Mucosa of stomach (tissue), 1 donor: ENCODE results near the gene LYPD5.

Source experiments
- H3K27me3 ChIP-seq: one replicate; pipeline ENCODE4 v1.7.0; 2013; ENCODE audit warnings: mild to moderate bottlenecking, low read length; ENCODE audit not compliant: control insufficient read depth, insufficient read depth
- H3K36me3 ChIP-seq: one replicate; pipeline ENCODE4 v1.7.0; 2013; ENCODE audit warnings: low read length; ENCODE audit not compliant: control insufficient read depth, insufficient read depth
- H3K4me1 ChIP-seq: one replicate; pipeline ENCODE4 v1.7.0; 2013; ENCODE audit warnings: mild to moderate bottlenecking, low read length; ENCODE audit not compliant: control insufficient read depth, insufficient read depth
- H3K4me3 ChIP-seq: one replicate; pipeline ENCODE4 v1.7.0; 2013; ENCODE audit warnings: low read length
- H3K9ac ChIP-seq: one replicate; pipeline ENCODE4 v1.7.0; 2013; ENCODE audit warnings: mild to moderate bottlenecking, low read length, moderate library complexity
- H3K9me3 ChIP-seq: one replicate; pipeline ENCODE4 v1.7.0; 2013; ENCODE audit warnings: mild to moderate bottlenecking, low read length, moderate library complexity; ENCODE audit not compliant: control insufficient read depth
- donor health status: Pancreatic carcinoma.

LYPD5 gene

DNA sequence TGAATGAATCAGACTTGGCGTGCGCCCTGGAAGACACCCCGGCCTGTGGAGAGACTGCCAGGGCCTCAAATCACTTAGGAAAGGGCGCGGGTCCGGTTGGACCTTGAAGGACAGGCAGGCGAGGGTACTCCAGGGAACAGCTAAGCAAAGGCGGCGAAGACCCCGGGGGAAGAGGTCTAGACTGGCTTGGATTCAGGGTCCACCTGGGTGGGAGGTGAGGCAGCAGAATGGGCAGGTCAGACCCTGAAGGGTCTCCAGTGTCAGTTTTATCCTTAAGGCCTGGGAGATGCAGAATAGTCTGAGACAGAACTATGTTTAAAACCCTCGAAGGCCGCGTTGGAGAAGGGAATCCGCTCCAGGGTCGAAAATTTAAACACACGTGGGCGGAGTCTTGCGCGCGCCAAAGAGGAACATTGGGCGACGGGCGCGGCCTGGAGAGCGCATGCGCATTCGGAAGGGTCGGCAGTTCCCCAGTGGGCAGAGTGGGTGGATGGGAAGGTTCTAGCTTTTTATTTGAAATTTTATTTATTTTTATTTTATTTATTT, 46.9 kb downstream of the LYPD5 start:
- no peaks in the 10 kb centered on the region for H3K9me3 ChIP-seq
- H3K4me1 ChIP-seq: peaks cover 52% of the 10 kb centered on the region
- H3K36me3 ChIP-seq: no peaks in the 10 kb centered on the region
- peak overlapping the region; percentile 91 for H3K9ac ChIP-seq
- H3K4me3 ChIP-seq: peak overlapping the region; percentile 79
- H3K27me3 ChIP-seq: no peaks in the 10 kb centered on the region

GRCh38 chr19:43754503-43755255, 47.6 kb downstream of the LYPD5 start, which contains the start of gene SMG9:
Gene SMG9, minus strand, starts transcription at chr19:43754962. Its CDS starts 4,221 bp downstream, at chr19:43750741.
- H3K27me3 ChIP-seq: no peaks in the 10 kb centered on the region
- peak within 1 kb of the TSS; percentile 91 for H3K9ac ChIP-seq
- H3K4me3 ChIP-seq: peak within 1 kb of the TSS; percentile 79
- H3K9me3 ChIP-seq: no peaks in the 10 kb centered on the region
- peaks cover 52% of the 10 kb centered on the region for H3K4me1 ChIP-seq
- H3K36me3 ChIP-seq: no peaks in the 10 kb centered on the region

DNA sequence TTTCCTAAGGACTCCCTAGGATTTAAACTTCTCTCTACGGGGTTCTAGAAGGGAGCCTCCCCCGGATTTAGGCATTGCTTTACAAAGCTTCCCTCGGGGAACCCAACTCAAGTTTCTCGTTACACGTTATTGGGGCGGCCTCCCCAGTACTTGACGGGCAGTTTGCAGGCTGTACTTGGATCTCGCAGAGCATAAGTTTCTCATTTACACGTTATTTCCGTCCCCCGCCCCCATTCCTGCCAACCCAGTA, 48.1 kb downstream of the LYPD5 start:
- Histone ChIP-seq H3K9ac (peak overlapping the region; percentile 91), H3K4me3 (peak overlapping the region; percentile 79), H3K9me3 (no peaks in the 10 kb centered on the region), H3K27me3 (no peaks in the 10 kb centered on the region), H3K36me3 (no peaks in the 10 kb centered on the region), H3K4me1 (peaks cover 52% of the 10 kb centered on the region)

- no peaks in the 10 kb centered on the region for H3K27me3 ChIP-seq
Measured at GRCh38 chr19:43752287-43752875, 49.9 kb downstream of the LYPD5 start.

DNA sequence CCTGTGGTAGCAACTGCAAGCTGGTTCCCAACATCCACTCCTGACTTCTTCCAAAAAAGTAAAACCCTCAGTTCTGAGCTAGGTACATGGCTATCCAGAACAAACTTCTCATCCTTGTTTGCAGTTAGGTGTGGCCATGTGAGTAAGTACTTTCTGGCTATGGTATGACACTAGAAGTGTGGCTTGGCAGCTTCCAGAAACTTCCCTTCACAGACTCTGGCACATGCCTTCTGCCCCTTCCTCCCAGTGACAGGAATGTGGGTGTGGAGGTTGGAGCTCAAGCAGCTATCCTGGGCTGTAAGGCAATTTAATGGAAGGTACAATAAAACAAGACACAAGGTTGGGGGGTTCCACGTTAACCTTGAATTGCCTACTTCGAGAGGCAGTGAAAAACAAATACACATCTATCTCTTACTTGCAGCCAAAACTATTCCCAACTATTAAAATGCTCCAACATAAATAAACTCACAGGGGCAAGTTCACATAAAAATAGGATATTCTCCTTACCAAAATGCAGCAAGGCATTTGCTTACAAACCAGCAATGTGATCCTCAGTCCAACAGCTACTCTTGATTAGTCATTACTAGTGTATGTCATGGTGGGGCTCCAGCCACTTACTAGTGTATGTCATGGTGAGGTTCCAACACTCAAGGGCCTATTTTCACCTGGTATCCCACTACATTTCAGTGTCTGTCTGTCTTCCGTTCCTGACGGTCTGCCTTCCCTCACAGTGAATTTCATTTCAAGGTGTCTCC, 50.6 kb downstream of the LYPD5 start:
- no peaks in the 10 kb centered on the region for H3K27me3 ChIP-seq
- H3K36me3 ChIP-seq: no peaks in the 10 kb centered on the region
- H3K9me3 ChIP-seq: no peaks in the 10 kb centered on the region
- no peak overlapping the region for H3K4me3 ChIP-seq
- peaks cover 39% of the 10 kb centered on the region for H3K4me1 ChIP-seq
- no peak overlapping the region for H3K9ac ChIP-seq

More at GRCh38 chr19:43752287-43752875, 49.9 kb downstream of the LYPD5 start:
- no peaks in the 10 kb centered on the region for H3K9me3 ChIP-seq
- no peak overlapping the region for H3K4me3 ChIP-seq
- H3K9ac ChIP-seq: no peak overlapping the region
- H3K36me3 ChIP-seq: no peaks in the 10 kb centered on the region
- H3K4me1 ChIP-seq: peaks cover 46% of the 10 kb centered on the region

DNA sequence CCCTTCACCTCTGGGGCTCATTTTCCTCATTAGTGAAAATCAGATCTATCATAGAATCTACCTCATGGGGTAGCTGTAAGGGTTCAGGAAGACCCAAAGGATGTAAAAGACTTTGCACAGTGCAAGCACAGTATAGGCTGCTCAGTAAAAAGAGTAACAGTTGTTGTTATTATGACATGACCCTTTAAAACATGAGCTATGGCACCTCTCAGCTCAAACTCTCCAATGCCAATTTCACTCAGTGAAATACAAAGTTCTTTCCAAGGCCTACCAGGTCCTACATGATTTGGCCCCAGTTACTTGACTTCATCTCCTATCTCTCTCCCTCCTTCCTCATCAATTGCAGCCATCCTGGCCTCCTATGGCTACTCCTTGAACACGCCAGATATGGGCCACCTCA, 52.3 kb downstream of the LYPD5 start:
- Histone ChIP-seq H3K36me3 (no peaks in the 10 kb centered on the region), H3K9ac (no peak overlapping the region), H3K4me3 (no peak overlapping the region), H3K9me3 (no peaks in the 10 kb centered on the region), H3K4me1 (peaks cover 27% of the 10 kb centered on the region), H3K27me3 (no peaks in the 10 kb centered on the region)

- H3K4me3 ChIP-seq: no peak overlapping the region
- H3K36me3 ChIP-seq: no peaks in the 10 kb centered on the region
- H3K9ac ChIP-seq: no peak overlapping the region
- peaks cover 32% of the 10 kb centered on the region for H3K4me1 ChIP-seq
- no peaks in the 10 kb centered on the region for H3K9me3 ChIP-seq
- H3K27me3 ChIP-seq: no peaks in the 10 kb centered on the region
Measured at GRCh38 chr19:43749152-43749551, 53.1 kb downstream of the LYPD5 start.

DNA sequence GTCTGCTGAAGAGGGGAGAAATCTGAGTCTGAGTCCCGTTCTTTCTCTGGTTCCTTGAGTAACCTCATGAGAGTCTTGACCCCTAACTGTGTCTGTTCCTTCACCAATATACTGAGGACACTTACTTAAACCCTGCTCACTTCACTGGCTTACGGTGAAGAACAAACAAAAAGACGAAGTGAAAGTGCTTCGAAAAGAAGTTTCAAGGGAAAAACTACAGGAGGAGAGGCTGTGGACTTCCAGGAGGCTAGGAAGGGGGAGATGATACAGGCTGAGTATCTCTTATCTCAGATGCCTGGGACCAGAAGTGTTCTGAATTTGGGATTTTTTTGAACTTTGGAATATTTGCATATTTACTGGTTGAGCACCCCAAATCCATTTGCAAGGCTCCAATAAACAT, 53.6 kb downstream of the LYPD5 start:
- Histone ChIP-seq H3K4me1 (peaks cover 29% of the 10 kb centered on the region), H3K9ac (no peak overlapping the region), H3K27me3 (no peaks in the 10 kb centered on the region), H3K9me3 (no peaks in the 10 kb centered on the region), H3K4me3 (no peak overlapping the region), H3K36me3 (no peaks in the 10 kb centered on the region)

DNA sequence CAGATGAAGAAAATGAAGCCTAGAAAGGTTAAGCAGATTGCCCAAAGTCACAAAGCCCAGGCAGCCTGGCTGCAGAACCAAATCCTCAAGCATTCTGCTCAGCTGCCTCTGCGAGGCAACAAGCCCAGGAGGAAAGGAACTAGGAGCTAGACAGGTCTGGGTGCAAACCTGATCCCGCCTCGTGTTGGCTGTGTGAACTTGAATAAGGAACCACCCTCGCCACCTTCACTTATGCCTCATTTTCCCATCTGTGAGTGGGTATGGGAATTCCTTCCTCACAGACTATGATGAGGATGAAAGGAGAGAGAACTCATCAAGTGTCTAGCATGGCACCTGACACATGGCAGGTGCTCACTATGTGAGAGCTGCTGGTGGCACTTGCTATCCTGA, 54.0 kb downstream of the LYPD5 start:
- Histone ChIP-seq H3K9ac (no peak overlapping the region), H3K27me3 (no peaks in the 10 kb centered on the region), H3K4me1 (peaks cover 27% of the 10 kb centered on the region), H3K4me3 (no peak overlapping the region), H3K36me3 (no peaks in the 10 kb centered on the region), H3K9me3 (no peaks in the 10 kb centered on the region)

DNA sequence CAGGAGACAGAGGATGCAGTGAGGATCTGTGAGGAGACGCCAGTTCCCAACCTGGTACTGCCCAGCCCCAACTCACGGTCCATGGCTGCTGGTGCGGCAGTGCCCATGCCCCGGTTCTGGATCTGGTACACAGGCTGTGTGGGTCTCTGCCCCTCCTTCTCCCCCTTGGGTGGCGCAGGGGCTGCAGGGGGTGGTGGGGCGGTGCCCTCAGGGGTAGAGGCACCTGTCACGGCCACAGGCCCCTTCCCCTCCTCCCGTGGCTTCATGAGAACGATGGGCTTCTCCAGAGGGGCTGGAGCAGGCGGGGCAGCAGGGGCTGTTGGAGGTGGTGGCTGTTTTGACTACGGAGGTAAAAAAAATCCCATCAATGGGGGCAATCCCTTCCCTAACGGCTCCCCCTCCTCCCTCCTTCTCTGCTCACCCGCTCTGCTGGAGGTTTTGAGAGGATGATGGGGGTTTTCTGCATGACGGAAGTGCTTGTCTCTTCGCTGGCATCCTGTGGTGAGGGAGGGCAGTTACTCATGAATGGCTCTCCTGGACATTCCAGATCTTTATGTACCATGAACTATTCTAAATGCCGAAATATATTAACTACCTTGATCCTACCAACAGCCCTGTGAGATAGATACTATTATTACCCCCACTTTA, 54.6 kb downstream of the LYPD5 start:
- H3K4me3 ChIP-seq: no peak overlapping the region
- H3K27me3 ChIP-seq: no peaks in the 10 kb centered on the region
- H3K9ac ChIP-seq: no peak overlapping the region
- peaks cover 25% of the 10 kb centered on the region for H3K4me1 ChIP-seq
- H3K36me3 ChIP-seq: no peaks in the 10 kb centered on the region
- H3K9me3 ChIP-seq: no peaks in the 10 kb centered on the region
